GM18508 (cell line): ENCODE measurements around the gene CLPTM1L.

Source experiments
- ATAC-seq: cut with Tn5 transposase; IDR thresholded peaks from one replicate; pipeline ENCODE4 v1.9.1; 2021; ENCODE audit warnings: moderate number of reproducible peaks; ENCODE audit not compliant: insufficient read depth, unreplicated experiment

Gene CLPTM1L, protein sequence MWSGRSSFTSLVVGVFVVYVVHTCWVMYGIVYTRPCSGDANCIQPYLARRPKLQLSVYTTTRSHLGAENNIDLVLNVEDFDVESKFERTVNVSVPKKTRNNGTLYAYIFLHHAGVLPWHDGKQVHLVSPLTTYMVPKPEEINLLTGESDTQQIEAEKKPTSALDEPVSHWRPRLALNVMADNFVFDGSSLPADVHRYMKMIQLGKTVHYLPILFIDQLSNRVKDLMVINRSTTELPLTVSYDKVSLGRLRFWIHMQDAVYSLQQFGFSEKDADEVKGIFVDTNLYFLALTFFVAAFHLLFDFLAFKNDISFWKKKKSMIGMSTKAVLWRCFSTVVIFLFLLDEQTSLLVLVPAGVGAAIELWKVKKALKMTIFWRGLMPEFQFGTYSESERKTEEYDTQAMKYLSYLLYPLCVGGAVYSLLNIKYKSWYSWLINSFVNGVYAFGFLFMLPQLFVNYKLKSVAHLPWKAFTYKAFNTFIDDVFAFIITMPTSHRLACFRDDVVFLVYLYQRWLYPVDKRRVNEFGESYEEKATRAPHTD

GRCh38 chr5:1344975-1345838 lies at the start of gene CLPTM1L:
CLPTM1L (minus strand) TSS chr5:1345099; CDS start chr5:1344841, 258 bp downstream.
- ATAC-seq = peak; percentile 50

GRCh38 chr5:1393571-1394501 lies 48.9 kb upstream of the CLPTM1L start:
- ATAC-seq = no peak

DNA sequence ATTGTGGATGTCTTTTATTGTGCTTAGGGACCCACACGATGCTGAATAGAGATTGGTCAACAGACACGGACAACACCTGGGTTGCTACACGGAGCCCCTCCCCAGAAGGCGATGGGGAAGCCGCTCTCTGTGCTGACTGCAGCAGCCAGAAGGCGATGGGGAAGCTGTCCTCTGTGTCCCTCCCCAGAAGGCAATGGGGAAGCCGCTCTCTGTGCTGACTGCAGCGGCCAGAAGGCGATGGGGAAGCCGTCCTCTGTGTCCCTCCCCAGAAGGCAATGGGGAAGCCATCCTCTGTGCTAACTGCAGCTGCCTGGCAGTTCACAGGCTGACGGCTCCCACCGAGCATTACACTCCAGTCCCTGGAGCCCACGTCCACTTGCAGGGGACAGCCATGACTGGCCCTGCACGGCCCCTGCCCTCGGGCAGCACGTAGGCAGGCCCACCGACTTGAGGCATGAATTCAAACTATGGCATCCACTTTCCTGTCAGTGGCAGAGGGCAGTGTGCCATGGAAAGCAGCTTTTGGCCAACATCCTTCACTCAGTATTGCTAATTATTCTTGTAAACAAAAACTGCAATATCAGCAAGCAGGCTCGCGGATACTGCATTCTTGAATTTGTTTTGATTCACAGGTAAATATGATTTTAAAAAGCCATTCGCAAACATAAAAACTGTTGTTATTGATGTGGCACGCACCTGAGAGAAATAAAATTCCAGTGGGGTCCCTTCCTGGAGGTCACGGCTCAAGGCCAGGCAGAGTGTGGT lies 48.1 kb upstream of the CLPTM1L start:
- ATAC-seq = no peak

DNA sequence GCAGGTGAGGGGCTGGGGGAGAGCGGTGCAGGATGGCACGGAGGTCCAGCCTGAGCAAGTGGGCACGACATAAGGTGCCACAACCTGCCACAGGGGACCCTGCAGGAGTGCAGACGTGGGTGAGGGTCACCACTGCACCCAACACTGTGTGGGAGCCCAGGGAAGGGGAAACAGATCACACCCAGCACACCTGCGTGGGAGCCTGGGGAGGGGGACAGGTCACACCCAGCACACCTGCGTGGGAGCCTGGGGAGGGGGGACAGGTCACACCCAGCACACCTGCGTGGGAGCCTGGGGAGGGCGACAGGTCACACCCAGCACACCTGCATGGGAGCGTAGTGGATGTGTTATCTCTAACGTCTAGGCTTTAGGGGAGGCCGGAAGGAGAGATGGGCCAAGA lies 47.4 kb upstream of the CLPTM1L start:
- ATAC-seq = no peak

DNA sequence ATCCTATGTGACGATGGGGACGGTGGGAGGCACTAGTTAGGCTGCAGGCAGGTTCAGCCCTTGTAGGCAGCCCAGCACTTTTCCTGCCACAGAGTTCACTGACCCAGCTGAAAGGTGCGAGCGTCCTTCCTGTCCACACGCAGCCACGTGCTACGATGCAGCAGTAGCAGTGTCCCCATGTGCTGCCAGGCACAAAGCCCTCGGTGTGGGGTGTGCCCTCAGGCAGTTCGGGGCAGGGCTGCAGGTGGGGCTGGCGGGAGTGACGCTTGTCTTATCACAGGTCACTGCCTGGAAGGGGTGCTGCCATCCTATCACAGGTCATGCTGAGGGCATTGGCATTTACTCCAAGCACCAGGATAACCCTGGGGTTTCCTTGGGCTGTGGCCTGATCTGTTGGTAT lies 46.8 kb upstream of the CLPTM1L start:
- ATAC-seq = no peak

DNA sequence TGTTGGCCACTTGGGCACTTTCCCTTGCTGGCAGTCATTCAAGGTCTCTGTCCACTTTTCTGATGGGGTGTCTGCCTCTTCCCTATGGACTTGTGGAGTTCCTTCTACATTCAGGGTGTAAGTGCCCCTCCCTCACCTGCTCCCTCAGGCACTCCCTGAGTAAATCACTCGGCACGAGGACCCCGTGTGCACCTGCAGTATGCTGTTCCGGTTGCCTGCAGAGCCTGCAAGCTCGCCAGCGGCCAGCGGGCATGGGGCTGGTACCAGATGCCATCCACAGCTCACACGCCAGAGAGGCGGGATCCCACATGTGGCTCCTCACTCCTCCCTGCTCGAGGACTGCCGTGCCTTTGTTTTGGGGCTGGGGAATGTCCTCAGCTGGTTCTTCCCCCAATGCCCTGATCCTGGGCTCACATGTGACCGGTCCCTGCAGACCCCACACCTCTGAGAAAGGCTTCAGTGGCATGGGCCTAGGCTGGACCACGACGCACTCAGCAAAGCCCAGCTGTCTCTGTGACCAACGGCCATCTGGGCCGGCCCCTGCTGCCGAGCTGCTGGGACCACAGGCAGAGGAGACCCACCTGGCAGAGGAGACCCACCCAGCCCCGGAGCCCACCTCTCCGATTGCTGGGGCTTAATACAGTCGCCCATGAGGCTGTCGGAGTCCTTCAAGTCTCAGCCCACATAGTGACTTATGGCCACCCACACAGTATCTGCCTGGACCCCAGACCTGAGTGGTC lies 46.1 kb upstream of the CLPTM1L start:
- ATAC-seq = no peak

- no peak for ATAC-seq
Observed at GRCh38 chr5:1390333-1390732, 45.4 kb upstream of the CLPTM1L start.

- no peak for ATAC-seq
Observed at GRCh38 chr5:1388383-1388967, 43.6 kb upstream of the CLPTM1L start.

DNA sequence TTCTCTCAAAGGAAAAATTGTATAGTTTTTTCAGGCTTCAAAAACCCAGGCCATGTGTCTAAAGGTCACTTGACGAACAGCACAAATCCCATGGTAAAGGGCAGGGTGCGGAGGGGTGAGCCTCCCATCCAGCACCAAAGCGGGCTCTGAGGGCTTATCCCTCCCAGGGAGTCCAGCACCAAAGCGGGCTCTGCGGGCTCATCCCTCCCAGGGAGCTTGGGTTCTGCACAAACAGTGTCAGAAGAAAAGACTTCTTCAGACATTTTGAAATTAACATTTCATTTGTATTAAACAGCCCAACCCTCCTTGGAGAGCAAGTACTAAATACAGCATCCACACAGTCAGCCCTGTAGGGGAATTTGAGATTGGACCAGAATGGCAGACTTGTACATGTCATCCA lies 43.0 kb upstream of the CLPTM1L start:
- no peak for ATAC-seq

DNA sequence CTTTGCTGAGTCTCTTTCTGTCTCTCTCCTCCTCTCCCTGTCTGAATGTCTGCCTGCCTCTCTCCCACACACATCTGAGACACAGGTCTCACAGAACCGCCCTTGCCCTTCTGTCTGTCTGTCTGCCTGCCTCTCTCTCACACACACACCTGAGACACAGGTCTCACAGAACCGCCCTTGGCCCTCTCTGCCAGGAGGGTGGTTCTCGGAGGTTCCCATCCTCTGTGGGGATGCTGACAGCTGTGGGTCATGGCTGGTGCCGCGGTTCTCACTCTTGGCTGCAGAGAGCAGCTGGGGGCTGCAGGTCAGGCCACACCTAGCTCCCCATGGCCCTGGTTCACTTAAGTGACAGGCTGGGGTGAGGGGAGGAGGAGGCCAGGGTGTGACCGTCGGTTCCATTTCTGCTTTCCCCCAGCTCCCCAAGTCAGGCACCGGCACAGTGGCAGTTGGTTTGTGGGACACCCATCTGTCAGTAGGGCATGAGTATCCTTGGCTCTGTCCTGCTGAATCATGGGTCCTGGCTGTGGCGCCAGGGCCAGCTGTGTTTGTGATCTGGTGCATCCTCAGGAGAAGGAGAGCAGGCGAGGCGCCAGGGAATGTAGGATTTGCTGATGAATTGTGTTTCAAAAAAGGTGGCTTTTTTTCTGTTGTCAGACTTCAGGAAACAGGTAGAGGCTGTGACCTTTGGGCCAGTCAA lies 42.3 kb upstream of the CLPTM1L start:
- no peak for ATAC-seq

DNA sequence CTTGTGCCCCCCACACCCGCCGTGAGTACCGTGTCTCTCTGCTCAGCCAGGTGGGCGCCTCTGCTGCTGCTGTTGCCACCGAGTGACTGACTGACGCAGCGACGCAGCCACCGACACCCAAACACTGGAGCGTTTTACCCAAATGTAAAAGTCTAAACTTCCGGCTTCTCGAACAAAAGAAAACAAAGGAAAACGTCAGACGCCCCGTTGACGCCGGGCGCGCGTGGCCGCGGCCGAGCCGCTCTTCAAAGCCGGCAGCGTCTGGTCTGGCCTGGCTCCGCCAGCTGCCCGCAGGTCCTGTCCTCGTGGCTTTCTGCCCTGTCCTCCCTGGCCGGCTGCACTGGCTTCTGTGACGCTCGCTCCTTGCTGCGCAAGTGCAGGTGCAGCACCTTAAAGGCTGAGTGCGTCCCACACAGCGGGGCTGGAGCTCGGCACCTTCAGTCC lies 41.4 kb upstream of the CLPTM1L start:
- ATAC-seq = no peak

- ATAC-seq = no peak
Observed at GRCh38 chr5:1385395-1386273, 40.7 kb upstream of the CLPTM1L start.

- no peak for ATAC-seq
Observed at GRCh38 chr5:1384521-1384920, 39.6 kb upstream of the CLPTM1L start.

DNA sequence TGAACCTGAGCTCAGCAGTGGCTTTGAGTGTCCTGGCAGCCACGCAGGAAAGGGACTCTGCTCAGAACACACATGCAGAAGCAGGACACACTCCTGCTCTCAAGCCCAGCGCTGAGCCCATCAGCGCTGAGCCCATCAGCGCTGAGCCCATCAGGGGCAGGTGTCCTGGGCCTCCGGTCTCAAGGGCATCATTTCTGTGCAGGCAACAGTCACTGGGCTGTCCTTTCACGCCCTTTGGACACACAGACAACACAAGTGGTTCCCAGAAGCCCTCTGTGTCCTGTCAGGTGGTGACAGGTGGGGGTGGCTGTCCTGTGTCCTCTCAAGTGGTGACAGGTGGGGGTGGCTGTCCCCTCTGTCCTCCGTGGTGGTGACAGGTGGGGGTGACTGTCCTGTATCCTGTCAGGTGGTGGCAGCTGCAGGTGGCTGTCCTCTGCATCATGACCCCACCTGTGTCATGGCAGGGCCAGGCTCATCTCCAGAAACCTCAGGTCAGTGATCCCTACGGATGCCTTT lies 39.0 kb upstream of the CLPTM1L start:
- ATAC-seq = no peak

DNA sequence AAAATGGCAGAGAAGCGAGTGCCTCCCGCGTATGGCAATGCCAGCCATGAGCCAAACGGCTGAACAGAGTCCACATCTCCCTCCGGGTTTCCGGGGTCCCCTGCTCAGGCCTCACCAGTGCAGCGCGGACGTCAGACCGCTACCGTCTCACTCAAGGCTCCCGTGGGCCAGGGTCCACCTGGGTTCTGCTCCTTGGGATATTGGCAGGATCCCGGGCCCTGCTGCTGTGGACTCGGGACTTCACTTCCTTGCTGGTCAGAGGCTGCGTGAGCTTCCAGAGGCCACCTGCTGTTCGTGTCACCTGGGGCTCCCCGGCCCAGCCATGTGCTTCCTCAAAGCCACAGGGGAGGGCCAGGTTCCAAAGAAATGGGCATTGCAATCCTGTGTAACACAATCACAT lies 38.4 kb upstream of the CLPTM1L start:
- ATAC-seq = no peak

DNA sequence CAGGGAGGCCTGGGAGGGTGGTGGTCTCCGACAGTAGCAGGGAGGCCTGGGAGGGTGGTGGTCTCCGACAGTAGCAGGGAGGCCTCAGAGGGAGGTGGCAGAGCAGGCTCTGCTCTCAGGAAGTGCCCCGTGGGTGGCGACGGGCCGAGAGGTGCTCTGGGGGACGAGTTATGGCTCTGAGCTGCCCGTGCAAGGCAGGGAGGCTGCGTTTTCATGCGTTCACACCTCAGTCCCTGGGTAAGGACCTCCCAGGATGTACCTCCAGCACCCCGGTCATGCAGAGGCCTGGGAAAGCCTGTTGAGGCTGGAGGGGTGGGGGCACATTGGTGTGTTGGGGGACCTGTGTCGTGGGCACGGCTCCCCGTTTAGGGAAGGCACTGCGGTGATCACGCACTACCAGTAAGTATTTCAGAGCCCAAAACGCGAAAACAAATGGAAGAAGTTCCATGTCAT lies 37.4 kb upstream of the CLPTM1L start:
- no peak for ATAC-seq
